T1000 (cell line): Measurements from ENCODE around the gene DNAJC30.
"Not testable (repeated sequence)": the region's sequence is repeated elsewhere in the genome, so short reads cannot be mapped to it uniquely, and the experiment has no call there.

Experiments
- DNase-seq: peaks from one replicate; lab custom pipeline; 2025; ENCODE audit warnings: mixed read lengths; lab: John Stamatoyannopoulos, UW

Gene DNAJC30

DNA sequence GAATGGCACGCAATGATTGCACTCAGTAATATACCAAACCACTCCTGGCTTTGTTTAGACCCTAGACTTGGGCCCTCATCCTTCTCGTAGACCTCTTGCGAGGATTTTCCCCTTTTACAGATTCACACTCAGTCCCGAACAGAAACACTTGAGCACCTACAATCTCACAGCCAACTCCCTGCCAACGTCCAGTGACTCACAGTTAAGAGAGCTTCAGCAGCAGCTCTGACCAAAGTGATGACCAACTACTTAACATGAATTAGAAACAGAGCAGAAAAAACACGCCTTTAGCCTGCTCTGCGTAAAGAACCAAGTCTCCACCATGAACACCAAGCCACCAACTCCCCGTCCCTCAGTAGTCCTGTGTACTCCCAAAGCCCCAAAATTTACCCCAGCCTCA is 2.2 kb downstream of the DNAJC30 start:
- no peak for DNase-seq

GRCh38 chr7:73680501-73680900 is 2.8 kb downstream of the DNAJC30 start:
- no peak for DNase-seq

- no peak for DNase-seq
Observed at GRCh38 chr7:73679709-73680108, 3.5 kb downstream of the DNAJC30 start.

DNA sequence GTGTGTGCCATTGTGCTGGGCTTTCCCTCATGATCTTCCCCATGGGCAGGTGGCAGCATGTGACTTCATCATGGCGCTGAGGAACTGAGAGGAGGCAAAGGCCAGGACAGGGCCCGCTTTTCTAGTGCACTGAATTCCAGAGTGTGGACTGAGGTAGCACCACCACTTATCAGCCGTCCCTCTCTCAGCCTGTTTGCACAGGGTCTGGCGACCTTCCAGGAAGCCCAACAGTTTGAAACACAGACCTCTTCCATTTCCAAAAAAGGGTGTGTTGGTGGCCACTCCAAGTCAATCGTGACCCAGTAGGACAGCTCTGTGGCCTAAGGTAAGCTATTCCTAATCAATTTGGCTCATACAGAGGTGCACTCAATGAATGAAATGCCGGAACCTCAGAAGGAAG is 4.4 kb downstream of the DNAJC30 start:
- DNase-seq = no peak

GRCh38 chr7:73676062-73676461 is 7.2 kb downstream of the DNAJC30 start:
- DNase-seq = not testable (repeated sequence)

GRCh38 chr7:73674468-73675124 is 8.7 kb downstream of the DNAJC30 start:
- DNase-seq = no peak

- no peak for DNase-seq
Observed at GRCh38 chr7:73671857-73672445, 11.3 kb downstream of the DNAJC30 start.

DNA sequence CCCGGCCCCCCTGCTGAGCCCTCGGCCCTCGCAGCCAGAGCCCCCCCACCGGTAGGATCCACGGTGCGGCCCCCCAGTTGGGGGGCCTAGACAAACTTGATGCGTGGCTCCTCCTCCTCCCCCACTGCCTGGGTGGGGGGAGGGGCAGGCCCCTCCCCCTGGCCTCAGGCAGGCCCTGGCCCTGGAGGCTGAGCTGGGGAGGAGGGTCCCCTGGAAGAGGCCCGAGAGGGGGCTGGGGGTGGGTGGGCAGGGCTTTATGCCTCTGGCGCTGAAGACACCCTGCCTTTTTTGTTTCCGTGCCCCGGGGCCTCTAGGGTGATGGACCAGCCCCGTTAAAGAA is 12.0 kb downstream of the DNAJC30 start:
- no peak for DNase-seq

DNA sequence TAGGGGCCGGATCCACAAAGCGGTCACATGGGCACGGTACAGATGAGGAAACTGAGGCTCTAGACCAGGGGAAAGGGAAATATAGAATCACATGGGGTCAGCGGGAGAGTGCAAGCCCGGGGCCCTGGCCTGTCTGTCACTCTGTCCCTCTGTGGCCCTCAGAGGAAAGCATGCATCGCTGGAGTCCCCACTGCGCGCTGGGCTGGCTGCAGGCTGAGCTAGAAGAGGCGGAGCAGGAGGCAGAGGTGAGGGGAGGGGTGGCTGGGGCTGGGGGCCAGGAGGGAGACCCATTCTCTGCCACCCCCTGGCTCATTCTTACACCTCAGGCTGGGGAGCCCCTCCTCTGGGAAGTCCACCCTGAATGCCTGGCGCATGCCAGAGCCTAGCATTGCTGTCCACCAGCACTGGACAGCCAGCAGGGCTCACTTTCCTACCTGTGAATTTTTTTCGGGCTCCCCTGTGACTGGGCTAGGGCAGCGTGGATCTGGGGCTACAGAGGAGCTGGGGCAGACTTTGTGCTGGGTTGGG is 13.3 kb downstream of the DNAJC30 start:
- DNase-seq = no peak

DNA sequence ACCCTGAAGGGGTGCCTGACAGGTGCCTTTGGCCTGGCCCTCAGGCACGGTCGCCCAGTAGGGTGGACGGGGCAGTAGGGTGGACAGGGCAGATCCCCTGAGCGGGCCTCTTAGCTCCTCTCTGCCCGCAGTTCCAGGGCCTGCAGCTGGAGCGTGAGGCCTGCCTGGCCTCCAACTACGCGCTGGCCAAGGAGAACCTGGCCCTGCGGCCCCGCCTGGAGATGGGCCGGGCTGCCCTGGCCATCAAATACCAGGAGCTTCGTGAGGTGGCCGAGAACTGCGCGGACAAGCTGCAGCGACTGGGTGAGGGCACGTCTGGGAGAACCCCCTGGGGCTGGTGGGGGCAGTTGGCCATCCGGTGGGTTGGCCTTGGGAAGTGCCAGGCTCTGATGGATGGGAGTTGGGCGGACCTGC is 14.0 kb downstream of the DNAJC30 start:
- no peak for DNase-seq

- DNase-seq = no peak
Observed at GRCh38 chr7:73668886-73669230, 14.4 kb downstream of the DNAJC30 start.

DNA sequence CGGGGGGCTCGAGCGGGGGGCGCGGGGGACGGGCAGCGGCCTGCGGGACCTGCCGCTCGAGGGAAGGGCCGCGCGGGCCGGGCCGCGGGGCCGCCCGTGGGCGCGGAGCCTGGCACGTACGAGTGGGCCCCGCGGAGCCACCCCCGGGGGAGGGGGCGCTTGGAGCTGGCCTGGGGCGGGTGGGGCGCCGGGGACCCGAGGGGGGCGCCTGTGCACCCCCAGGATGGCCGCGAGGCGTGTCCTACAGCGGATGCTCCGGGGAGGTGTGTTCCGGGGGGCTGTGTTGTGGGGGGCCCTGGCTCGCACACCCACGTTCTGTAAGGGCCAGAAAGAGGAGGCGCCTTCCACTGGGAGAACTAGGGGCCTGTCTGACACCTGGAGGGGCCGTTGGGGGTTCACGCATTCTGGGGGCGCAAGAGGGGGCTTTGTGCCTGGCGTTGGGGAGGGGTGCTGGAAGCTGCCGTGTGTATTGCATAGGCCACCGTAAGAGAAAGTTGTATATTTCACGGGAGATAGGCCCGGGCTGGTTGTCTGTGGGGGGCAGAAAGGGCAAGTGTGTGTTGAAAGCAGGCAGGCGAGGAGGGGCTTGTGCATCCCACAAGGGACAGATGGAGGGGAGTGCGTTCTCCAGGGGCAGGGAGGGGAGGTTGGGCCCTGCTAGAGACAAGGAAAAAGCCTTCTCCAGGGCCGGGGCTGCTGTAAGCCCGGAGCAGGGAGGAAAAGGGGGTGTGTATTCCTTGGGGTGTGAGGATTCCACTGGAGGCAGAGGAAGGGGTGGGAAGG is 15.0 kb downstream of the DNAJC30 start:
- DNase-seq = no peak

DNA sequence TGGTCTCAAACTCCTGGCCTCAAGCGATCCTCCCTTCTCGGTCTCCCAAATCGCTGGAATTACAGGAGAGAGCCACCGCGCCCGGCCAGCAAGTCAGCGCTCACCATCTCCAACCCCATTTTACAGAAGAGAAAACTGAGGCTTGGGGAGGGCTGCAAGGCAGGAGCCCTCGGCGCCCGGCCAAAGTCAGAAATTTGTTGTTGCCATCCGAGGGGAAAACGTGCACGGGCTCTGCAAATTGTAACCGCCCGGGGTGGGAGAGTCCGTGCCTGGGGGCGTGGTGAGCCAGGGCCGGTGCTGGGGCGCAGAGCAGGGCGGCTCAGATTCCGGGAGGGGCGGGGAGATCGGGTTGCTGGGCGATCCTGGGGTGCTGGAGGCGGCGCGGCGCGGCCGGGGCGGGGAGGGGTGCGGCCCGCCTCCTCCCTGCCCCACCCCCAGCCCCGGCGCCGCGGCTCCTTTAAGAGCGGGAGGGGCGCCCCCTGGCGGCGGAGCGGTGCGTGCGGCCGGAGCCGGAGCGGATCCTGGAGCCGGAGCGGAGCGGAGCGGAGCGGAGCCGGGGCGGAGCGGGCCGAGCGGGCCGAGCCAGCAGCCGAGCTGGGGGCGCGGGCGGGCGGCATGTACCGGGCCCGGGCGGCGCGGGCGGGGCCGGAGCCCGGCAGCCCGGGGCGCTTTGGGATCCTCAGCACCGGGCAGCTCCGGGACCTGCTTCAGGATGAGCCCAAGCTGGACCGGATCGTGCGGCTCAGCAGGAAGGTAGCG is 15.7 kb downstream of the DNAJC30 start, which contains the start of gene VPS37D:
Gene VPS37D, plus strand, starts transcription at position 488 of the 759 bp plus-strand sequence. Its CDS starts 128 bp downstream, at position 616.
- DNase-seq = peak; percentile 80

- DNase-seq = no peak
Observed at GRCh38 chr7:73663033-73663432, 20.2 kb downstream of the DNAJC30 start.

DNA sequence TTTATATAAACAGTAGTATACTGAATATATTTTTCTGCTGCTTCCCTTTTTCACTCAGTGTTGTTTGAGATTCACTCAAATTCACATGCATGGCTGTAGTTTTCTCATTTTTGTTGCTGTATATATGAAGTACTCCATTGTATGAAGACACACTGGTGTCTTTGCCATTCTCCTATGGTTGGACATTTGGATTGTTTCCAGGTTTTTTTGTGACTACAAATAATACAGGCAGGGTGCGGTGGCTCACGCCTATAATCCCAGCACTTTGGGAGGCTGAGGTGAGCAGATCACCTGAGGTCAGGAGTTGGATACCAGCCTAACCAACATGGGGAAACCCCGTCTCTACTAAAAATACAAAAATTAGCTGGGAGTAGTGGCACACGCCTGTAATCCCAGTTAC is 22.7 kb downstream of the DNAJC30 start:
- DNase-seq = not testable (repeated sequence)

DNA sequence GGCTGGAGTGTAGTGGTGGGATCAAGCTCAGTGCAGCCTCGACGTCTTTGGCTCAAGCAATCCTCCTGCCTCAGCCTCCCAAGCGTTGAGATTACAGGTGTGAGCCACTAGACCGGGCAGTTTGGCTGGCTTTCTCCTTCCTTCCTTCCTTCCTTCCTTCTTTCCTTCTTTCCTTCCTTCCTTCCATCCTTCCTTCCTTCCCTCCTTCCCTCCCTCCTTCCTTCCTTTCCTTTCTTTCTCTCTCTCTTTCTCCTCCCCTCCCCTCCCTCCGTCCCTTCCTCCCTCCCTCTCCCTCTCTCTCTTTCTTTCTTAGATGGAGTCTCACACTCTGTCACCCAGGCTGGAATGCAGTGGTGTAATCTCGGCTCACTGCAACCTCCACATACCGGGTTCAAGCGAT is 23.3 kb downstream of the DNAJC30 start:
- DNase-seq = no peak

GRCh38 chr7:73655309-73655708 is 27.9 kb downstream of the DNAJC30 start:
- DNase-seq = not testable (repeated sequence)

DNA sequence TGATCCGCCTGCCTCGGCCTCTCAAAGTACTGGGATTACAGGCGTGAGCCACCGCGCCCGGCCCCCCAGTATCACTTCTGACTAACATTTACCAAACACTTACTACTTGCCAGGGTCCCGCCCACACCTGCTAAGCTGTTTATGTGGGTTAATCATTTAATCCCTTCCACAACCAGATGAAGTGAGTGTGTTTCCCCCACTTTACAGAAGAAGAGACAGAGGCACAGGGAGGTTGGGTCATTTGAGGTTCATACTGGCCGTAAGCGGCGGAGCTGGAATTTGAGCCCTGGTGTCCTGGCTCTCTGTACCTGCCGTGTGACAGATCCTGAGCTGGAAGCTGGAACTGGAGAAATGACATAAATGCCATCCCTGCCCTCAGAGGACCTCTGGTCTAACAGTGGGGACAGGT is 30.7 kb downstream of the DNAJC30 start:
- no peak for DNase-seq

GRCh38 chr7:73650524-73650923 is 32.7 kb downstream of the DNAJC30 start:
- no peak for DNase-seq

DNA sequence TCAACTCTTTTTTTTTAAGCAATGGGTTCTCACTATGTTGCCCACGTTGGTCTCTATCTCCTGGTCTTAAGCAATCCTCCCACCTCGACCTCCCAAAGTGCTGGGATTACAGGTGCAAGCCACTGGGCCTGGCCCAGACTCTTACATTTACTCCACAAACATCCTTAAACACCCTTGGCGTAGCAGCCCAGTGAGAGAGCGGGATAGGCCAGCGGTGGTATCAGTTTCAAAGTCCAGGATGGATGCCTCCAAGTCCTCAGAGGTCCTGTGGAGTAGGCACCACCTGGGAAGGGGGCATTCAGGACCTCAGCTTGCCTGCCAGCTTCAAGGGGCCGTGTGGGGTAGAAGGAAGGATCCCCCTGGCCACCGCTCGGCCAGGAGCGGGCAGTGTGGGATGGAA is 33.7 kb downstream of the DNAJC30 start:
- no peak for DNase-seq

DNA sequence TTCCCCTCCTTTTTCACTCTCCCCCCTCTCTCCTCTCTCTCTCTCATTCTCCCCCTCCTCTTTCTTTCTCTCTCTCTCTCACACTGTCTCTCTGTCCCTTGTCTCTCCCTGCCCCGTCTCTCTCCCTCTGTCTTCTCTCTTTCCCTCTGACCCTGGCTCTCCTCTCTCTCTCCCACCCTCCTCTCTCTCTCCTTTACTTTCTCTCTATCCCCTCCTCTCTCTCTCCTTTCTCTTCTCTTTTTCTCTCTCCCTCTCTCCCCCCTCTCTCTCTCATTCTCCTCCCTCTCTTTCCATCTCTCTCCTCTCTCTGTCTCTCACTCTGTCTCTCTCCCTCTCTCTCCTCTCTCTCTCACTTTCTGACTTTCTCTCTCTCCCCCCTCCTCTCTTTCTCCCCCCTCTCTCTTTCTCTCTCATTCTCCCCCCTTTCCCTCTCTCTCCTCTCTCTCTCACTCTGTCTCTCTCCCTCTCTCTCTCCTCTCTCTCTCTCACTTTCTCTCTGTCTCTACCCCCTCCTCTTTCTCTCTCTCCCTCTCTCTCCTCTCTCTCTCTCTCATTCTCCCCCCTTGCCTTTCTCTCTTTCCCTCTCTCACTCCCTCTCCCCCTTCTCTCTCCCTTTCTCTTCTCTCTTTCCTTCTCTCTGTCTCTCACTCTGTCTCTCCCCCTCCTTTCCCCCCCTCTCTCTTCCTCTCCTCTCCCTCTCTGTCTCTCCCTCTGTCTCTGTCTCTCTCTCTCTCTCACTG is 34.5 kb downstream of the DNAJC30 start:
- DNase-seq = no peak
